Hepatocyte (in vitro differentiated cells): ENCODE data around the gene ZNF628. TPM values are rescaled to one million over a fixed set of nuclear protein-coding genes. Genes with fewer than 3 reads are reported as not detected.

Experiments used
- DNase-seq: peaks from one replicate; pipeline ENCODE4 v3.0.0-alpha.2; 2016; ENCODE audit warnings: low spot score
- H2AFZ ChIP-seq: fragments of 200-600 bp; sonication (generic); 2 replicates; pipeline ENCODE4 v1.6.0; 2016; ENCODE audit warnings: antibody characterized with exemption, mild to moderate bottlenecking
- H3K27ac ChIP-seq: fragments of 200-600 bp; sonication (generic); 2 replicates; pipeline ENCODE4 v1.5.1; 2016; ENCODE audit warnings: mild to moderate bottlenecking
- H3K27me3 ChIP-seq: fragments of 200-600 bp; sonication (generic); 2 replicates; pipeline ENCODE4 v1.6.1; 2016
- H3K36me3 ChIP-seq: fragments of 200-600 bp; sonication (generic); replicated peaks from 2 replicates; pipeline ENCODE4 v1.5.1; 2016; ENCODE audit warnings: low read depth; ENCODE audit not compliant: insufficient read depth
- H3K4me1 ChIP-seq: fragments of 200-600 bp; sonication (generic); 2 replicates; pipeline ENCODE4 v1.5.1; 2016; ENCODE audit warnings: mild to moderate bottlenecking, moderate library complexity; ENCODE audit not compliant: insufficient read depth
- H3K4me2 ChIP-seq: fragments of 200-600 bp; sonication (generic); 2 replicates; pipeline ENCODE4 v1.6.0; 2016
- H3K4me3 ChIP-seq: fragments of 200-600 bp; sonication (generic); 2 replicates; pipeline ENCODE4 v1.5.1; 2016; ENCODE audit warnings: mild to moderate bottlenecking
- H3K79me2 ChIP-seq: fragments of 200-600 bp; sonication (generic); 2 replicates; pipeline ENCODE4 v1.6.0; 2017; ENCODE audit warnings: mild to moderate bottlenecking
- H3K9me2 ChIP-seq: fragments of 200-600 bp; sonication (generic); replicated peaks from 2 replicates; pipeline ENCODE4 v1.6.0; 2017; ENCODE audit warnings: mild to moderate bottlenecking; ENCODE audit not compliant: insufficient read depth
- H3K9me3 ChIP-seq: fragments of 200-600 bp; sonication (generic); 2 replicates; pipeline ENCODE4 v1.5.1; 2016; ENCODE audit warnings: low read depth, mild to moderate bottlenecking
- H4K20me1 ChIP-seq: fragments of 200-600 bp; sonication (generic); 2 replicates; pipeline ENCODE4 v1.6.0; 2016; ENCODE audit warnings: mild to moderate bottlenecking; ENCODE audit not compliant: insufficient read depth, poor library complexity, severe bottlenecking
- EZH2 ChIP-seq: fragments of 200-600 bp; sonication (generic); IDR thresholded peaks from 2 replicates; pipeline ENCODE4 v1.6.1; 2016; ENCODE audit warnings: antibody characterized with exemption, mild to moderate bottlenecking, borderline replicate concordance
- EZH2phosphoT487 ChIP-seq: fragments of 200-600 bp; sonication (generic); IDR thresholded peaks from one replicate; pipeline ENCODE4 v1.6.1; 2018; ENCODE audit warnings: antibody characterized with exemption, mild to moderate bottlenecking, low read depth, moderate library complexity; ENCODE audit not compliant: unreplicated experiment, severe bottlenecking
- WGBS: methylation state at CpG from one replicate; pipeline ENCODE4 v1.1.6; 2016; ENCODE audit warnings: low lambda C conversion rate; ENCODE audit errors: missing lambda C conversion rate; 5-methylcytosine and 5-hydroxymethylcytosine counted together
- polyA plus RNA-seq: library from polyadenylated mRNA; unstranded; fragments of >200 nt; fragmentation: Nextera tagmentation; extraction: Ambion mirVana; gene quantifications from 2 replicates; pipeline ENCODE4 v1.2.1, GENCODE V29; 2016
- total RNA-seq: library from RNA; depleted of rRNA; stranded (reverse); fragments of >200 nt; gene quantifications from 2 replicates; pipeline ENCODE4 v1.2.3, GENCODE V29; 2014
- TF ChIP-seq, protein P1 (sequence below): fragments of 200-600 bp; sonication (generic); IDR thresholded peaks from 2 replicates; pipeline ENCODE4 v1.5.1; 2016; ENCODE audit warnings: antibody characterized with exemption, mild to moderate bottlenecking; ENCODE audit not compliant: poor library complexity

The ZNF628 gene
- total and polyA plus RNA-seq, 2 experiments from 2014 or later, result 1.2 to 4.7 TPM

GRCh38 chr19:55484593-55485438, 8.4 kb downstream of the ZNF628 start, which contains the start of gene NAT14:
Gene NAT14, plus strand, starts transcription at chr19:55485188. Its CDS starts 521 bp downstream, at chr19:55485709.
- H3K9me3 ChIP-seq, result no peaks in the 10 kb centered on the region

DNA sequence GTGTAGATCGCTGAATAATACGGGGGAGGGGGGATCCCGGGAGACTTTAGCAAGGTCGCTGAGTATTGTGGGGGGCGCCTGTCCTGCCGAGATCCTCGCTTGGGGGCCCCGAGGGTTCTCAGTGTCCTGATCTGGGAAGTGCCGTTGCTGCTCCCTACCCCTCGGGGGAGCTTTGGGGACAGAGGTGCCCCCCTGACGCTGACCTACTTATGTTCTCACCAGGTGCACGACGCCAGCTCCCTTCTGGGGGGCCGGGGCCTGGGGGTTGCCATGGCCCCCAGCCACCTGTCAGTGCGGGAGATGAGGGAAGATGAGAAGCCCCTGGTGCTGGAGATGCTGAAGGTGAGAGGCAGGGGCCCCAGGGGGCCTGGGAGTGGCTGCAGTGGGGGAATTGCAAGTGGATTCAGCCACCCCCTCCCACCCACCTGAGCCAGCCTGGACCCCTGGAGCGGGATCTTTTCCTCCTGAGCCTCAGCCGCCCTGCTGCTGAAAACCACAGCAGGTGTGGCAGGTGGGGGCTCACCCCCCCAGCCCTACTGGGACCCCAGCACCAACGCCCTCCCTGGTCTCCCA, 9.1 kb downstream of the ZNF628 start:
- Histone ChIP-seq H3K27me3 (no peaks in the 10 kb centered on the region), H4K20me1 (no peaks in the 10 kb centered on the region)

More at GRCh38 chr19:55484593-55485438, 8.4 kb downstream of the ZNF628 start, which contains the start of gene NAT14:
- no peak for TF ChIP-seq EZH2
- TF ChIP-seq EZH2phosphoT487, result no peak
- TF ChIP-seq, protein P1, sequence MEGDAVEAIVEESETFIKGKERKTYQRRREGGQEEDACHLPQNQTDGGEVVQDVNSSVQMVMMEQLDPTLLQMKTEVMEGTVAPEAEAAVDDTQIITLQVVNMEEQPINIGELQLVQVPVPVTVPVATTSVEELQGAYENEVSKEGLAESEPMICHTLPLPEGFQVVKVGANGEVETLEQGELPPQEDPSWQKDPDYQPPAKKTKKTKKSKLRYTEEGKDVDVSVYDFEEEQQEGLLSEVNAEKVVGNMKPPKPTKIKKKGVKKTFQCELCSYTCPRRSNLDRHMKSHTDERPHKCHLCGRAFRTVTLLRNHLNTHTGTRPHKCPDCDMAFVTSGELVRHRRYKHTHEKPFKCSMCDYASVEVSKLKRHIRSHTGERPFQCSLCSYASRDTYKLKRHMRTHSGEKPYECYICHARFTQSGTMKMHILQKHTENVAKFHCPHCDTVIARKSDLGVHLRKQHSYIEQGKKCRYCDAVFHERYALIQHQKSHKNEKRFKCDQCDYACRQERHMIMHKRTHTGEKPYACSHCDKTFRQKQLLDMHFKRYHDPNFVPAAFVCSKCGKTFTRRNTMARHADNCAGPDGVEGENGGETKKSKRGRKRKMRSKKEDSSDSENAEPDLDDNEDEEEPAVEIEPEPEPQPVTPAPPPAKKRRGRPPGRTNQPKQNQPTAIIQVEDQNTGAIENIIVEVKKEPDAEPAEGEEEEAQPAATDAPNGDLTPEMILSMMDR, result no peak
- Histone ChIP-seq H3K4me1 (peaks cover 30% of the 10 kb centered on the region), H3K27me3 (no peaks in the 10 kb centered on the region), H3K27ac (peak within 1 kb of the TSS; percentile 71), H3K79me2 (peaks cover 10% of the 10 kb centered on the region), H3K4me2 (peak within 1 kb of the TSS; percentile 94), H3K4me3 (peak within 1 kb of the TSS; percentile 100), H3K36me3 (no peaks in the 10 kb centered on the region), H4K20me1 (no peaks in the 10 kb centered on the region), H2AFZ (peak within 1 kb of the TSS; percentile 48), H3K9me2 (no peaks in the 10 kb centered on the region)
- DNase-seq, result peak; percentile 82
- 7% methylated on average over 31 of the region's 78 CpGs for WGBS

GRCh38 chr19:55486043-55486970, 9.9 kb downstream of the ZNF628 start:
- Histone ChIP-seq H3K27ac (peak overlapping the region; percentile 93), H3K9me3 (no peaks in the 10 kb centered on the region), H3K36me3 (no peaks in the 10 kb centered on the region), H2AFZ (no peak overlapping the region), H3K4me2 (peak overlapping the region; percentile 94), H4K20me1 (no peaks in the 10 kb centered on the region), H3K79me2 (peaks cover 10% of the 10 kb centered on the region), H3K27me3 (no peaks in the 10 kb centered on the region), H3K4me1 (peaks cover 30% of the 10 kb centered on the region), H3K4me3 (no peak overlapping the region), H3K9me2 (no peaks in the 10 kb centered on the region)
- DNase-seq, result no peak
- WGBS, result 89% methylated on average over 39 of the region's 53 CpGs
- TF ChIP-seq, protein P1, result no peak
- no peak for TF ChIP-seq EZH2phosphoT487
- no peak for TF ChIP-seq EZH2

More for the DNA sequence above, 9.1 kb downstream of the ZNF628 start:
- WGBS, result 15% methylated on average over 13 of the region's 18 CpGs
- Histone ChIP-seq H2AFZ (peak overlapping the region; percentile 48), H3K4me3 (peak overlapping the region; percentile 100), H3K9me2 (no peaks in the 10 kb centered on the region), H3K4me1 (peaks cover 30% of the 10 kb centered on the region), H3K79me2 (peaks cover 10% of the 10 kb centered on the region), H3K4me2 (peak overlapping the region; percentile 94), H3K9me3 (no peaks in the 10 kb centered on the region), H3K36me3 (no peaks in the 10 kb centered on the region), H3K27ac (peak overlapping the region; percentile 71)
- DNase-seq, result no peak
- TF ChIP-seq EZH2phosphoT487 (no peak), EZH2 (no peak)
- TF ChIP-seq, protein P1, result no peak
